ENCODE data around the gene RBM44.
"Not testable (repeated sequence)": the region's sequence is repeated elsewhere in the genome, so short reads cannot be mapped to it uniquely, and the experiment has no call there.

Gene RBM44

DNA sequence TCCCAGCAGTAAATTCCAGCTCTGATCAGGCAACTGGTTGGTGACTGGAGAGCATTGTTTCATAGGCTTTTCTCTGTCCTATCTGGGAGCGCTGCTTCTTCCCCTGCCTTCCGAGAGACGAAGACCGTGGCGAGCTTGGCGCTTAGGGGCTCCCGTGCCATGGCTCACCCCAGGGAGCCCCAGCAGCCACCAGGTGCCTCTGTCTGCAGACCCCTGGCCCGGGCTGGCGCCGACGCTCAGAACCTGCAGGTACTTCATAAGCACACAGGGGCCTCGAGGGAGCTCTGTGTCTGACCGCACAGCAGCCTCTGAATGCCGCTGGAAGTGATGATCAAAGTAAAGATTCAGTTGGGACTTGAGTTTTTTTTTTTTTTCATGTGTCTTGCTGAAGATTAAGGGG is 19.1 kb upstream of the RBM44 start:
- no peak for DNase-seq

DNA sequence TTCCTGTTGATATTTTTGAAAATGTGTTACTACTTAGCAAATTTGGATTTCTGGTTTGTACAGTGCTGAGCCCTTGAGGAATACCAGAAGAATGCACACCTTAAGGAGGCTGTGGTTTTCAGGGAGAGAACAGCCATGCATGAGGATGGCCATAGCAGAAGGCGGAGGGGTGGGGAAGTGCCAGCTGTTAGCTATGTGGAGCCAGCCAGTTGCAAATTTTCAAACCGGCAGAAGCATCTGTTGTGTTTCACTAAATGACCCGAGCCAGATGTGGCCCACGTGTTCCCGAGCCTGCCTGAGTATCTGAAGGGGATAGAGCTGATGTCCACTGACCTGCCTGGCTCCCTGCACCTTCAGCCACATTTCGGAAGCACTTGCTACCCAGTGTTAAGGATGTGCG is 16.4 kb upstream of the RBM44 start:
- DNase-seq: no peak

DNA sequence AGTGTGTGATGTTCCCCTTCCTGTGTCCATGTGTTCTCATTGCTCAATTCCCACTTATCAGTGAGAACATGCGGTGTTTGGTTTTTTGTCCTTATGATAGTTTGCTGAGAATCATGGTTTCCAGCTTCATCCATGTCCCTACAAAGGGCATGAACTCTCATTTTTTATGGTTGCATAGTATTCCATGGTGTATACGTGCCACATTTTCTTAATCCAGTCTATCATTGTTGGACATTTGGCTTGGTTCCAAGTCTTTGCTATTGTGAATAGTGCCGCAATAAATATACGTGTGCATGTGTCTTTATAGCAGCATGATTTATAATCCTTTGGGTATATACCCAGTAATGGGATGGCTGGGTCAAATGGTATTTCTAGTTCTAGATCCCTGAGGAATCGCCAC is 14.9 kb upstream of the RBM44 start:
- DNase-seq: not testable (repeated sequence)

DNA sequence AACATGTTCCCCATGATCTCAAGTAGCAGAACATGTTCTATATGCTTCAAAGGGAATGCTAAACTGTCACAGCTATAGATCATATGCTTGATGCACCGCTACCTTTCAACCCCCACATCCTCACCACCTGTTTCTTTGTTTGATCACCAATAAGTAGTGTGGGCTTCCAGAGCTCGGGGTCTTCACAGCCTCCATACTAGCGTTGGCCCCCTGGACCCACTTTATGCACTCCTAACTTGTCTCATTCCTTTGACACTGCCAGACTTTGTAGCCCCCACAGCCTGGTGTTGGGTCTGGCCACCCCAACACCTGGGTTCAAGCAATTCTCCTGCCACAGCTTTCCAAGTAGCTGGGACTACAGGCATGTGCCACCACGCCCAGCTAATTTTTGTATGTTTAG is 11.6 kb upstream of the RBM44 start:
- no peak for DNase-seq

DNA sequence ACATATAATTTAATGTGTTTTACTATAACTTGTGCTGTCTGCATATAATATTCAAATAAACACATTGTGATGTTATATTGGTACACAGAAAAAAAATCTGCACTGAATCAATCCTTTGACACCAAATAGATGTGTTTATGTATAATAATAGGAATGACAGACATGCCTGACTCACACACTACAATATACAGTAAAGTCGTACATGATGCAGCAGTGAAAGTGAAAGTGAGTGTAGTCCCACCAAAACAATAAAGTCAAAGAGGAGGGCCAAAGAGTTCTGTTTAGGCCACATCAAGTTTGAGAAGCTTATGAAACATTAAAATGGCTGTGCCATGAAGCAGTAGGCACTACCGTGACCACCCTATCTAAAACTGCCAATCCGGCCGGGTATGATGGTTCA is 8.2 kb upstream of the RBM44 start:
- DNase-seq: peak in 1 of 5 experiments; percentile 31

DNA sequence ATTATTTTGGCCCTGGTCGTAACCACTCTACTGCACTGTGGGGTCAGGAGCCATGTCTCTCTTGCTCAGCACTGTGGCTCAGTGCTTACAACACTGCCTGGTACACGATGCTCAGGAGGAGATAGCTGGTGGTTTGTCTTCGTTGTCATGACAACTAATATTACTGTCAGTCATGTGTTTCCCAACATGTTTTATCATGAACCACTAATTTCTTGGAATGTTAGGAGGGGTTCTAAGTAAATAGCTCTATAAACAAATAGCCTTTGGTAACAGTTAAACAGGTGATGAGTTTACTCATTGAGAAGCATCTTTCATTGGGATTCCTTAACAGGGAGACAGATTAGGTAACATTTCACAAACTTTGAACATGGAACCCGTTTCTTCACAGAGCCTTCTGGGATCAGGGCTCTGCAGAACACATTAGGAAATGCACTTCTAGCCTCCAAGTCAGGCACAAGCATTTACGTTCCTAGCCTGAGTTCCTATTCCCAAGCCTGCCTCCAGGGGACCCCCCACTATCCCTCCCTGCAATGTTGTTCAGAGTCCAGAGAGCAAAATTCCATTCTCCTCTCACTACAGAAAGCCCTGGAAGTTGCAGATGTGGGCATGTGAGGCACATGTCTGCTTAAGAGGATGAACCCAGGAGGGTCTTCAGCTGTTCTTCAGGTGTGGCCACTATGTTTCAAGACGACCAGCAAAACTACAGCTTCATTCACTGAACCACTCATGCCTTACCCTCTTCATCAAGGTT is 6.4 kb upstream of the RBM44 start:
- no peak for DNase-seq

DNA sequence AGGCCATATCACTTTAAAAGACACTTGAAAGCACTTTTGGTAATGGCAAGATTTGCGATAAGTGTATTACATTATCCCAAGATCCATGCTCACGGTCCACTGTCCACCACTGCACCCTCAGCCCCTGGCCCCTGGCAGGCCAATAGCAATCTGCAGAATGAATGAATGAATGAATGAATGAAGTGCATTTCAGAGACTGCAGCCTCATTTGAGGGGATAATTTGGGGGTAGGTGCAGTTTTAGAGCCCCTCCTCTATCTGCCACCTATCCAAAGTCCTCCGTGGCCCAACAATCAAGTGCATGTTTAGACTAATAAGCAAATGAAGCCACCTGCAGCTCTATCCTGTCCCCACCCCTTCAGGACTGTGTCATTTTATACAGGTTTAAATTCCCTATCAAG is 1.3 kb upstream of the RBM44 start:
- no peak for DNase-seq

DNA sequence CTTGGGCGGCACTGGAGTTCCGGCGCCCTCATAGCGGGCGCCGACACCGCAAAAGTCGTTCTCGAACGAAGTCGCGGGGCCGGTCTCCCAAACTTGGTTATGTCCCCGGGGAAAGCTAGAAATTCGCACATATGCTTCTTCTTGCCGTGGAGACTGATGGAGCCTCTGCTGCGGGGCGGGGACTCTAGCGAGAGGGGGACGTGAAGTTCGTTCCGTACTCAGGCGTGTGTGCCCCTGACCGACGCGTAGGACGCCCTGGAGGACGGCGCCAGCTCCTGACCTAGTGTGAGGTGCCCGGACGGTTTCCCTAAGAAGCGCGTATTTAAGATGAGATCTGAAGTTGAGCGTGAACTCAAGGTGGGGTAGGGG is 465 bp downstream of the RBM44 start:
- DNase-seq: no peak

DNA sequence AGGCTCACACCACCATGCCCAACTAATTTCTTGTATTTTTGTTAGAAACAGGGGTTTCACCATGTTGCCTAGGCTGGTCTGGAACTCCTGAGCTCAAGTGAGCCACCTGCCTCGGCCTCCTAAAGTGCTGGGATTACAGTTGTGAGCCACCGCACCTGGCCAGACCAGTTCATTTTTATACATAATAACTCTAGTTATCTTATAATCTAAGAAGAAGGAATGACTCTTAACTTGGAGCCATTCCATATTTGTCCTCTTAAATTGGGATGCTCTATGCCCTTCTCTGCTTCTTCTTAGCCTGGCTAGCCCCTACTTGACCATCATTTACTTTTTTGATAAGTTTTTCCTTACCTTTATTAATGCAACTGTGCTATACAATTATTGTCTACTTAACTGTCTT is 2.9 kb downstream of the RBM44 start:
- no peak for DNase-seq

DNA sequence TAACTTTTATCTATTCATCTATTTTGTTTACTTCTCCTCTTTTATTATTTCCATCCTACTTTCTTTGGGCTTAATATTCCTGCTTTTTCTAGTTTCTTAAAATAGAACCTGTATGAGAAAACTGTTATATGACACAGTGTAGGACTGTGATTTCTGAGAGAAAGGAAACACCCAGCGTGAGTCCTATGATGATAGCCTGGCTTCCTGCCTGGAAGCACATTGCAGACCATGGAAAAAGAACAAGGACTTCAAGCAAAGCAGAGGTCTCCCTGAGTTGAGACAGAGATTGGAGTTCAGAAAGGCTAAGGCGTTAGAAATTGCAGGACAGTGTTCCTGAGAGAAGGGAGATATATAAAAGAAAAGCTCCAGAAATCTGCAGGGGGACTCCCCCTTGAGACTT is 7.8 kb downstream of the RBM44 start:
- DNase-seq: no peak

DNA sequence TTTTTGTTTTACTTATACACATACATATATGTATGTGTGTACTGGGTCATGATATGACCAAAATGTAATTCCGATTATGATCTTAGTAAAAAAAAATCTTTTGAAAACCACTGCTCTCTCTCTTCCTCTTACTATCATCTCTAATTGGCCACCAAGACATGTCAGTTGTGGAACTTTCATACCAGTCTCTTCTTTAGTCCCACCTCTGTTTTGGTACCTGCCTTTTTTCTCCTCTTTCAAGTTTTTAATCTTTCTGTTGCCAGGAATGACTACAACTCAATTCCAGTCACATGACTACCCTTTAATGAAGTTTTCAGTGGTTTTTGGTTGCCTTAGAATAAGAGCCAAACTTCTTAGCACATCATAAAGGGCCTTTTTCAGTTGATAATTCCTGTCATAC is 17.1 kb downstream of the RBM44 start:
- DNase-seq: peak in 1 of 5 experiments; percentile 78

DNA sequence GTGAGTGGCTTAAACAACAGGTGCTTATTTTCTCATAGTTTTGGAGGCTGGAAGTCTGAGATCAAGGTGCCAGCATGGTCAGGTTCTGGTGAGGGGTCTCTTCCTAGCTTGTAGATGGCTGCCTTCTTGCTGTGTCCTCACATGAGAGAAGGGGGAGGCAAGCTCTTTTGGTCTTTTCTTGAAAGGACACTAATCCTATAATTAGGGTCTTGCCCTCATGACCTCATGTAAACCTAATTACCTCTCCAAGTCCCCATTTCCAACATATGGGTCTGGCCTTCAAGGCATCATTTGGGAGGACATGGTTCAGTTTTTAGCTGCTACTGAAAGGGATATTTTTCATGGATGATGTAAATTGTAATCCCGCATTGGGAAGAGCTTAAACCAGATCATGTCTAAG is 18.0 kb downstream of the RBM44 start:
- no peak for DNase-seq

DNA sequence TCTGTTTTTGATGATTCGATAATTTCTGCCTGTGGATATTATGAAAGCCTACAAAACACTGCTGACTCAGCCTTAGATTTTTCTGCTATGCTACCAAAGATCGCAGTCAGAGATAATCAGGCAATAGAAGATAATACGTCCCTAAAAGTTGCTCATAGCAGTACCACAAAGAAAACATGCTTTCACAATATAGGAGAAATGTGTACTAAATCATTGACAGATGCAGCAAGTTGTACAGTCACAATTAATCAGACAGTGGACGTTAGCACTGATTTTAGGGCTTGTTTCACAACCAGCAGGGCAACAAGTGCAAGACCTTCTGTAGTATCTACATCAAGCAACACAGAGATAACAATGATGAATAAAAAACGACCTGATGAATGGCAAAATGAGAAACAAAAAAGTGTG is 19.5 kb downstream of the RBM44 start:
- DNase-seq: peak in 1 of 5 experiments; percentile 90

DNA sequence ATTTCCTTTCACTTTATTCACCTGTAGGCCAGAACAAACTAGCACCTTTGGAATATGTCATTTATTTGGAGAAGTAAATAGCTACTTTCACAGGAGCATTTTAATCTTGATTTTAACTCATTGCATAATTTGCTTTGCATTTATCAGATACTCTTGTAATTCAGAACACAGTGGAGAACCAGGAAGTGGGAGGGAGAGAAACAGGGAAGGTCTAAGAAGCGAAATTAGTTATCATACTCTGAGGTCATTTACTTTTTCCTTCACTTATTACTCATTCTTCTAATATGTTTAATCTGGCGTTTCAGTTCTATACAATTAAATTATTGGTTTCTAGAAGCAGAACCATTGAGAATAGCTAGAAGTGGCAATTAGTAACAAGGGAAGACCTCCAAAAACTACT is 20.7 kb downstream of the RBM44 start:
- no peak for DNase-seq

DNA sequence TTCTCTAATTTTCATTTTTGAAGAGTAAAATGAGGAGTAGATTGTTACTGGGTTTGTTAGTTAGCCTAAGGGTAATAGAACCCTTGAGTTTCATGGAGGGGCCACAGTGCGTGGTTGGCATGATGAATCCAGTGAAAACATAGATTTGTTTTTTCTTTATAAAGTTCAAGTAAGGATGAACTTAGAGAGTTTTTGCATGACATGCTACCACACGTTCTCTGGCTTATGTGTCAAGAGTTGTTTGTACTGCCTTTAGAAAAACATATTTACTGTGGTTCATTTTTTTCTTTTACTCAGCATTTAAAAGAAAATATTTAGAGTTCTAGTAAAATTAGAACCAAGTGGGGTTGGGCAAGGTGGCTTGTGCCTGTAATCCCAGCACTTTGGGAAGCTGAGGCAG is 21.8 kb downstream of the RBM44 start:
- DNase-seq: no peak

DNA sequence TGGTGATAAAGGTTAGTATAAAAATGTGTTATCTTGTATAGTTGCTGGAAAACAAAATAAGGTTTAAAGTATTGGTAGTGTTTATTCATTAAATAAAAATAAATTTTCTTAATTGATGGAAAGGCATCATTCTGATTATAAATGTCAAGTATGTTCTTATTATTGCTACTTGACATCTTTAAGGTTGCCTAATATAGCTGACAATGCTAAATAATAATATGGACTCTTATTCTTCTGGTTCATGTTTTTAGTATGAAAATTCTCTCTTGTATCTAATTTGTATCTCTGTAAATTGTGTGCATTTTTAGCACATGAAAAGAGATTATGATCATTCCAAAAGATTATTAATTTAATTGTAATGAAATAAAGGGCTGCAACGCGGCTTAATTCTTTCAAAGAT is 25.0 kb downstream of the RBM44 start:
- DNase-seq: no peak

DNA sequence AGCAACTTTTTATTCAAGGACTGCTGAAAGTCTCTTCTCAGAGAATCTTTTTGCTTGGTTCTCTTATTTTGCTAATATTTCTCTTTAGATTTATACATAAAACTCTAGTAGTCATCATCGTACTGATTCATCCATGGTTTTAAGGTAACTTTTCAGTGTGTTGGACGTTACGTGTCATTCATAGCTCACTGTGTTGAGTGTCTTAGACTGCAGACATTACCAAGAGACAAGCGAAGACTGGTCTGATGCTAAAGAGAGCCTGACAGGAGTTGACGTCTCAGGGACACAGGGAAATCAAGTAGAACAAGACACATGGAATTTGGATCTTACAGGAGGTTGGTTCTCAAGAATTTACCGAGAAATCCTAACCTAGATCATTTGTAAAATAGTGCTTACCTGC is 25.5 kb downstream of the RBM44 start:
- no peak for DNase-seq

DNA sequence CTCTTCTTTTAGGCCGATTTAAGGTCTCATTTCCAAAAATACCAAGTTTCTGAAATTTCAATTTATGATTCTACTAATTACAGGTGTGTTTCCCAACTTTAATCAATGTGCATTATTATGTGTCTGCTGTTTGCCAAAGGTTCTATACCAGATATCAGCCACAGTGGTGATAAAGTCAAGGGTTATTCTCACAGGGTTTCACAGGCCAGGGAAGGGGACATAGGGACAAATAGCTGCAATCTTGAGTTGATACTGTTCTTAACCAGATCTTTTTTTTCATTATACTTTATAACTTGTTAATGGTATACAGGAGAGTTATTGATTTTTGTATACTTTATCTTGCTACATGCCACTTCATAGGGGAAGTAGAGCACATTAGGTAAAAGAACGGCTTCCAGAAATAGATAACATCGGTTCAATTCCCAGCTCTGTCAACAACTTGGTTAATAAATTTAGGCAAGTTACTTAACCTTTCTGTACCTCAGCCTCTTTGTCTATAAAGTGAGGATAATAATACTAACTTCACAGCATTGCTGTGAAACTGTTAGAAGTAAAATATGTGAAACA is 28.9 kb downstream of the RBM44 start:
- DNase-seq: no peak

DNA sequence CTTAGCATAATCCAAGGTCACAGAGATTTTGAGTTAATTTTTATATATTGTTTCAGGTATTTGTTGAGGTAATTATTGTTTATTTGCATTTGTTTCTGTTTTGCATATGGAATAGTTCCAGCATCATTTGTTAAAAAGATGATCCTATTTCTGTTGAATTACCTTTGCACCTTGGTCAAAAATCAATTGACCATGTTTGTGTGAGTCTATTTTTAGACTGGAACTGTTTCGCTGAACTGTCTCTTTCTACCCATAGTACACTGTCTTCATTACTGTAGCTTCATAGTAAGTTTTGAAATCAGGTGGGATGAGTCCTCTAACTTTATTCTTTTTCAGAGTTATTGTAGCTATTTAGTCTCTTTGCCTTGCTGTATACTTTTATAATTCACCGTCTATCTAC is 31.9 kb downstream of the RBM44 start:
- no peak for DNase-seq

DNA sequence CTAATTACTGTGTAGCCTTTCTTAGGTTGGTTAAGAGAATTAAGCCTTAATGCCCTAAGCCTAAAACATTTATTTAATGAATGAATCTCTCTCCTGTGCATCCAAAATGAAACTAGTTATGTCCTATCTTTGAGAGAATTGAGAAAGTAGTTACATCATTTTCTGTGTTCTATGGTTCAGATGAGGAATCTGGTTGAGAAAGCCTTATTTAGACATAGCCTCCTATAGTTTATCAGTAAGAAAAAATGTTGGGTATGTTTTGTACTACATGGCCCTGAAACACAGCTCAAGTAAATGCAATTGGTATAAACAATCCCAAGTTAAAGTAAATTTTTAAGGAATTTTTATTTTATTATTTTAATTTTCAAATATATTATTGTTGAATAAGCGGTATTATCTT is 35.0 kb downstream of the RBM44 start:
- no peak for DNase-seq

DNA sequence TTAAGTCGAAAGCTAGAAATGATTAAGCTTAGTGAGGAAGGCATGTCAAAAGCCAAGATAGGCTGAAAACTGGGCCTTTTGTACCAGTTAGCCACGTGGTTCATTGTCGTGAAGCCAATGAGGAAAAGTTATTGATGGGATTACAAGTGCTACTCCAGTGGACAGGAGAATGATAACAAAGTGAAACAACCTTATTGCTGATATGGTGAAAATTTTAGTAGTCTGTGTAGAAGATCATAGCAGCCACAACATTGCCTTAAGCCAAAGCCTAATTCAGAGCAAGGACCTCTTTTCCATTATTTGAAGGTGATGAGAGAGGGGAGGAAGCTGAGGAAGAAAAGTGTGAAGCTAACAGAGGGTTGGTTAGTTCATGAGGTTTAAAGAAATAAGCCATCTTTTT is 36.8 kb downstream of the RBM44 start:
- no peak for DNase-seq

DNA sequence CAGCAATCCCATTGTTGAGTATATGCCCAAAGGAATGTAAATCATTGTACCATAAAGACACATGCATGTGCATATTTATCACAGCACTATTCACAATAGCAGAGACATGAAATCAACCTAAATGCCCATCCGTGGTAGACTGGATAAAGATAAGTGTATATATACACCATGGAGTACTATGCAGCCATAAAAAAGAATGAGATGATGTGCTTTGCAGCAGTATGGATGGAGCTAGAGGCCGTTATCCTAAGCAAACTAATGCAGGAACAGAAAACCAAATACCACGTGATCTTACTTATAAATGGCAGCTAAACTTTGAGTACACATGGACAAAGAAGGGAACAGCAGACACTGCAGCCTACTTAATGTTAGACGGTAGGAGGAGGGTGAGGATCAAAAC is 42.5 kb downstream of the RBM44 start:
- no peak for DNase-seq

DNA sequence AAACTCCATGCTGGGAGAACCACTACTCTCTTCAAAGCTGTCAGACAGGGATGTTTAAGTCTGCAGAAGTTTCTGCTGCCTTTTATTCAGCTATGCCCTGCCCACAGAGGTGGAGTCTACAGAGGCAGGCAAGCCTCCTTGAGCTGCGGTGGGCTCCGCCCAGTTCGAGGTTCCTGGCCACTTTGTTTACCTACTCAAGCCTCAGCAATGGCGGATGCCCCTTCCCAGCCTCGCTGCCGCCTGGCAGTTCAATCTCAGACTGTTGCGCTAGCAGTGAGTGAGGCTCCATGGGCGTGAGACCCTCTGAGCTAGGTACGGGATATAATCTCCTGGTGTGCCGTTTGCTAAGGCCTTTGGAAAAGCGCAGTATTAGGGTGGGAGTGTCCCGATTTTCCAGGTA is 50.4 kb downstream of the RBM44 start:
- DNase-seq: not testable (repeated sequence)

DNA sequence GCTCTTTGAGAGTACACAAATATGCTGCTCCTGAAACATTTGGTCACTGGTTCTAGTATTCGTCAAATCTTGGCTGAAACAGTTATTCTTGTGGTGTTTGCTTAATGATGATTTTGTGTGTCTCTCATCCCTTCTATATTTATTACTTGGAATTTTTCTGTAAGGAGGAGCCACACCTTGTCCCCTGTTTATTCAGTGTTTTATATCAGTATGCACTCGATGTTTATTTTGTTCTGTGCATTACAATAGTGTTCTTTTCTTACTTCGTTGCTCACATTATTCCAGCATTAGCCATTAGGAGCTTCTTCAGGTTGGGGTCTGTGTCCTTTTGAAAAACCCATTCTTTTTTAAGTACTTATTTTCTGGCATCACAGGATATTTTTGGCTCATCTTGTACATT is 55.7 kb downstream of the RBM44 start:
- DNase-seq: no peak

DNA sequence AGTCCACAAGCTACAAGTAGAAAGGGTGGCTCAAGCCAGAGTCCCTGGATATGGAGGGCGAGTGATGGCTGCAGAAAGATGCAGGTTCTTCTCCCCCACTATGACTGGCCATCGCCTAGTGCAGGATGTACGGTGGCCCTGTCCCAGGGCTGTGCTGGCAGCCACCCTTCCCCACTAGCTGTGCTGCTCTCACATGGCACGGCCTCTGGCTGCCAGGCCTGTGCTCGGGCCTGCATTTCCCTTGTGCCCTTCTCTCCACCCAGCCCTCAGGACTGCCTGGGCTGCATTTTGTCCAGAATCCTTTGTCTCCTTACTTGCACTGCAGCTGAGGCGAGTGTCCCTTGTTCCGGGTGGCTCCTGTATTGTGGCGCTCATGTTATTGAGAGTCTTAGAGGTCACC is 59.2 kb downstream of the RBM44 start:
- DNase-seq: no peak

Measured in T-helper 2 cell (primary cell).